Fibroblast of the aortic adventitia (primary cell): Measurements from ENCODE around the gene DPP6. TPM values are rescaled to one million over a fixed set of nuclear protein-coding genes. Genes with fewer than 3 reads are reported as not detected.

Experiments
- DNase-seq: peaks from one replicate; pipeline ENCODE4 v3.0.0-alpha.2; 2010; ENCODE audit warnings: low read depth
- H3K4me3 ChIP-seq: 2 replicates; pipeline ENCODE4 v1.5.1; 2011; ENCODE audit warnings: low read depth, mild to moderate bottlenecking, control low read depth, low read length, moderate library complexity
- total RNA-seq: library from RNA; depleted of rRNA; stranded (reverse); fragments of >200 nt; gene quantifications from 2 replicates; pipeline ENCODE4 v1.2.3, GENCODE V29; 2012; ENCODE audit warnings: low replicate concordance
- TF ChIP-seq, protein P1 (sequence below): IDR thresholded peaks from 2 replicates; pipeline ENCODE4 v1.5.1; 2011; ENCODE audit warnings: mild to moderate bottlenecking, low read length, control low read depth, inconsistent platforms; ENCODE audit not compliant: insufficient read depth

The DPP6 gene
- total RNA-seq, 1 donor, result not detected

DNA sequence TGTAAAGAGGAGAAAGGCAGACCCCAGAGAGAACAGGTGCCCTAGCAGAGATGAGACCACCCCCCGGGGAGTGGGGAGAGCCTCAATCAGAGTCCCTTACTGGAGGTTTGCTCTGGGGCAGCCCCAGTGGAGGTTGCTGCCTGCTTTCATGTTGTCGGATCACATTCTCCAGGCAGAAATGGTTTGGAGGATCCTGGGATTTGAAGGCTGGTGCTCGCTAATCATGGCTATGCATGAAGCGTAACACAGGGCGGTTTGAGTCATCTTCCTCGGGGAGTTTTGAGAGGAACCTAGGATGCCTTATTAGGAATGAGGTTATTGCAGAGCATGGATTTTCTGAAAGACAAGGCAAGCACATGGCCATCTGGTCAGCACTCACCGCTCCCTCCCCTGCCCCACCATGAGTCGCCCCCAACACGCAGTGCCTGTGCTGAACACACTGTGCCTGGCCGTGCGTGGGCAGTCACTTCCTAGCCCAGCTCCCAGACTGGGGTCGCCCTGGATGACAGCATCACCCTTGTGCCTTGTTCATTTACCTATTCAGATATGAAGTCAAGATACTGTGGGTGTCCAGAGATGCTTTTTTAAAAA is 319.9 kb downstream of the DPP6 start:
- DNase-seq, result no peak
- TF ChIP-seq, protein P1, sequence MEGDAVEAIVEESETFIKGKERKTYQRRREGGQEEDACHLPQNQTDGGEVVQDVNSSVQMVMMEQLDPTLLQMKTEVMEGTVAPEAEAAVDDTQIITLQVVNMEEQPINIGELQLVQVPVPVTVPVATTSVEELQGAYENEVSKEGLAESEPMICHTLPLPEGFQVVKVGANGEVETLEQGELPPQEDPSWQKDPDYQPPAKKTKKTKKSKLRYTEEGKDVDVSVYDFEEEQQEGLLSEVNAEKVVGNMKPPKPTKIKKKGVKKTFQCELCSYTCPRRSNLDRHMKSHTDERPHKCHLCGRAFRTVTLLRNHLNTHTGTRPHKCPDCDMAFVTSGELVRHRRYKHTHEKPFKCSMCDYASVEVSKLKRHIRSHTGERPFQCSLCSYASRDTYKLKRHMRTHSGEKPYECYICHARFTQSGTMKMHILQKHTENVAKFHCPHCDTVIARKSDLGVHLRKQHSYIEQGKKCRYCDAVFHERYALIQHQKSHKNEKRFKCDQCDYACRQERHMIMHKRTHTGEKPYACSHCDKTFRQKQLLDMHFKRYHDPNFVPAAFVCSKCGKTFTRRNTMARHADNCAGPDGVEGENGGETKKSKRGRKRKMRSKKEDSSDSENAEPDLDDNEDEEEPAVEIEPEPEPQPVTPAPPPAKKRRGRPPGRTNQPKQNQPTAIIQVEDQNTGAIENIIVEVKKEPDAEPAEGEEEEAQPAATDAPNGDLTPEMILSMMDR, result no peak
- no peak overlapping the region for H3K4me3 ChIP-seq

DNA sequence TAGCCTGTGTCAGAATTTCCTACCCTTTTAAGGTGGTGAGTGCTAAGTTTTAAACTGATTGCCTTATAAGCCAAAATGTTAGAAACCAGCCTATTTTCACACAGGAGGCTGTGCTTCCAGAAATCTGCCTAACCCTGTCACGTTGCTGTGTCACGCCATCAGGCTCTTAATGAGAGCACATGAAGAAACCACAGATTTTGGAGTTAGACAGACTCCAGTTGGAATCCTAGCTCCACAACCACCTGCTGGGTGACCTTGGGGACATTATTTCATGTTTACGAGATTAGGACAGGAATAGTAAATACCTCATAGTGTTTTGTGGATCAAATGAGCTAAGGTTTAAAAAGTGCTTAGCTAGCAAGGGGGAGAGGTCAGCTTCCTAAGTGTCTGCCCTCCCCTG is 321.8 kb downstream of the DPP6 start:
- H3K4me3 ChIP-seq, result no peak overlapping the region
- no peak for DNase-seq
- TF ChIP-seq, protein P1, result no peak

DNA sequence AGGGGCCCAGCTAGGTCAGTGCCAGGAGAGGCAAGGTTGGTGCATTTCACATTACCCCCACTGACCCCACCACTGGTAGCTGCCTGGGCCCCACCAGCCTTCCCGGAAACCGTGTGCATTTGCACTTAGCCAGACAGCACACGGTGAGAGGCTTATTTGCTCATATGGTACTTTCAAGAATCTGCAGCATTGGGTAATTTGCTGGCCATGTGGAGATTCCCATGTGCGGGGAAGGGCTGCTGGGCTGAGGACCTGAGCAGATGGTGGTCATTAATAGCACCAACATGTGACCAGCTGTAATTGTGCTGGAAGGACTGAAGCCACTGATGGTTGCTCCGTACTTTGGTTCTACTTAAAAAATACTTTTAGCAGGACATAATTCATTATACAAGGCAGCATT is 323.8 kb downstream of the DPP6 start:
- H3K4me3 ChIP-seq, result no peak overlapping the region
- TF ChIP-seq, protein P1, result no peak
- no peak for DNase-seq

DNA sequence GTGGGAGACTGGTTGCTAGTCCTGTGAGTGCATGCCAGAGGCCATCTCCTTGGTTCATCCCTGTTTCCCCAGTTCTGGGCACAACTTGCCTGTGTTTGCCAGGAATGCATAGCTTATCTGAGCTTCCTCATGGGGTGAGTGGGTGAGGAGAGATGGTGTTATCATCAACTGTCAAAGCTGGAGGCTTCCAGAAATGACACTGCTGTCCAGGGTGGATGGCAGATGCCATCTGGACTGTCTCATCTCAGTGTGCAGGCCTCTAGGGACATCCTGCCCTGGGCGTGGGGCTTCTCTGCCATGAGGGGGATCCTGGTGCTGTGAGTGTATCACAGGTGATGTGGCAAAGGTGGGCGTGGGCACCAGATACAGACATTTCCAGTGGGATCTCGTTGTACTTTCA is 328.6 kb downstream of the DPP6 start:
- H3K4me3 ChIP-seq, result no peak overlapping the region
- DNase-seq, result no peak
- TF ChIP-seq, protein P1, result no peak

DNA sequence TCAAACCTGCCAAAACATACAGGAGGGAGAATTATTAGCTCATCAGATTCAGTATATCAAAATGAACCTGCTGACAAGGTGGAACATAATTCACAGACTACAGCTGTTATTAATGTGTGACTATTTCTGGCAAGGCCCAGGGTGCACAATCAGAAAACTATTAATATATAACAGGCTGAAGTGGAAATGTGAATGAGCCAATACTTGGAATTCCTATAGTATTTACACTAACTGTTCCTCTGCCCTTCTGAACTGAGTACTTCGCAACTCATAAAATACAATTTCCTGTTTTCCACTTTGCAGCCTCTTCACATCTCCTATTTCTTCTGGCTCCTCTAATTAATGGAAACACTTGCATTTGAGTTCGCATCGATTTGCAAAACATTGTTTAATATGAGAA is 330.8 kb downstream of the DPP6 start:
- DNase-seq, result no peak
- no peak overlapping the region for H3K4me3 ChIP-seq
- TF ChIP-seq, protein P1, result no peak

DNA sequence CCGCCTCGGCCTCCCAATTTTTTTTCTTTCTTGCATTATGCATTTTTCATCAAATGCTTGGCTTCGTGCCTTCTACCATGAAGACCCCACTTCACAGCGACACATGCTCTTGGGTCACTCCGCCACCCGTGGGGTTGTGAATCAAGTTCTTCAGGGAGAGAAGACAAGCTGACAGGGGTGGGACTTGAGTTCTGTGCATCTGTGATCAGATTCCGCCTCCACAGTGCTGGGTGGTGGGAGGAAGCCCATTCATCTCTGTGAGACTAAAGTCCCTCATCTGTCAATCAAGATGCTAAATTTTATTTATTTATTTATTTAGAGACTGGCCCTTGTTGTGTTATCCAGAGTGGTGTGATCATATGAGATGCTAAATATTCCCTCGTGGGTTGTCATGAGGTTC is 333.0 kb downstream of the DPP6 start:
- no peak for DNase-seq
- TF ChIP-seq, protein P1, result no peak
- no peak overlapping the region for H3K4me3 ChIP-seq

DNA sequence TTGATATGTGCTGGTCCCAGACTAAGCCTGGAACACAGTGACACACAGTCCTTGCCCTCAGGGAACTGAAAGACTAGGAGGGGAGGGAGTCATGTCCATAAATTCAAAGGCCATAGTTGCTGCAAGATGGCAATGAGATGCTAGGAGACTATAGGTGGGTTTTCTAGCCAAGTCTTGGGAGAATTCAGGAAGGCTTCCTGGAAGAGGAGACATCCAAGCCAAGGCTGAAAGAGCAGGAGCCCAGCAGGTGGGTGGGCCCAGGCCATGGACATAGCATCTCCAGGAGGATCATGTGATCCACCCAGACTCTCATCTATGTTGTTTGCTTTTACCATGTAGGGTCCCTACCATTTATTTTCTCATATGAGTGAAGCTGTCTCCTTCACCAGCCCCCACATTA is 335.1 kb downstream of the DPP6 start:
- TF ChIP-seq, protein P1, result no peak
- H3K4me3 ChIP-seq, result no peak overlapping the region
- DNase-seq, result no peak
